ENCODE results near the gene ALKBH3.

- TF ChIP-seq, protein P1, sequence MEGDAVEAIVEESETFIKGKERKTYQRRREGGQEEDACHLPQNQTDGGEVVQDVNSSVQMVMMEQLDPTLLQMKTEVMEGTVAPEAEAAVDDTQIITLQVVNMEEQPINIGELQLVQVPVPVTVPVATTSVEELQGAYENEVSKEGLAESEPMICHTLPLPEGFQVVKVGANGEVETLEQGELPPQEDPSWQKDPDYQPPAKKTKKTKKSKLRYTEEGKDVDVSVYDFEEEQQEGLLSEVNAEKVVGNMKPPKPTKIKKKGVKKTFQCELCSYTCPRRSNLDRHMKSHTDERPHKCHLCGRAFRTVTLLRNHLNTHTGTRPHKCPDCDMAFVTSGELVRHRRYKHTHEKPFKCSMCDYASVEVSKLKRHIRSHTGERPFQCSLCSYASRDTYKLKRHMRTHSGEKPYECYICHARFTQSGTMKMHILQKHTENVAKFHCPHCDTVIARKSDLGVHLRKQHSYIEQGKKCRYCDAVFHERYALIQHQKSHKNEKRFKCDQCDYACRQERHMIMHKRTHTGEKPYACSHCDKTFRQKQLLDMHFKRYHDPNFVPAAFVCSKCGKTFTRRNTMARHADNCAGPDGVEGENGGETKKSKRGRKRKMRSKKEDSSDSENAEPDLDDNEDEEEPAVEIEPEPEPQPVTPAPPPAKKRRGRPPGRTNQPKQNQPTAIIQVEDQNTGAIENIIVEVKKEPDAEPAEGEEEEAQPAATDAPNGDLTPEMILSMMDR (conservative IDR thresholded peaks at IDR 0.05; ENCODE audit: low read depth in 2 of 2) = no peak
- TF ChIP-seq JUNB (IDR thresholded peaks at IDR 0.05; ENCODE audit: unreplicated experiment) (no peak), POLR2AphosphoS5 (IDR thresholded peaks at IDR 0.05; ENCODE audit: low read depth) (no peak), EZH2 (IDR thresholded peaks at IDR 0.05; ENCODE audit: low read depth, unreplicated experiment) (no peak), EZH2phosphoT487 (IDR thresholded peaks at IDR 0.05; ENCODE audit: unreplicated experiment) (no peak), ETS1 (IDR thresholded peaks at IDR 0.05) (no peak), ZNF114 (CRISPR knock-in tag; IDR thresholded peaks at IDR 0.05) (no peak), CREB1 (CRISPR knock-in tag; IDR thresholded peaks at IDR 0.05; ENCODE audit: low read depth) (no peak), NANOG (IDR thresholded peaks at IDR 0.05; ENCODE audit: borderline replicate concordance) (no peak)
- TF ChIP-seq, protein P2, sequence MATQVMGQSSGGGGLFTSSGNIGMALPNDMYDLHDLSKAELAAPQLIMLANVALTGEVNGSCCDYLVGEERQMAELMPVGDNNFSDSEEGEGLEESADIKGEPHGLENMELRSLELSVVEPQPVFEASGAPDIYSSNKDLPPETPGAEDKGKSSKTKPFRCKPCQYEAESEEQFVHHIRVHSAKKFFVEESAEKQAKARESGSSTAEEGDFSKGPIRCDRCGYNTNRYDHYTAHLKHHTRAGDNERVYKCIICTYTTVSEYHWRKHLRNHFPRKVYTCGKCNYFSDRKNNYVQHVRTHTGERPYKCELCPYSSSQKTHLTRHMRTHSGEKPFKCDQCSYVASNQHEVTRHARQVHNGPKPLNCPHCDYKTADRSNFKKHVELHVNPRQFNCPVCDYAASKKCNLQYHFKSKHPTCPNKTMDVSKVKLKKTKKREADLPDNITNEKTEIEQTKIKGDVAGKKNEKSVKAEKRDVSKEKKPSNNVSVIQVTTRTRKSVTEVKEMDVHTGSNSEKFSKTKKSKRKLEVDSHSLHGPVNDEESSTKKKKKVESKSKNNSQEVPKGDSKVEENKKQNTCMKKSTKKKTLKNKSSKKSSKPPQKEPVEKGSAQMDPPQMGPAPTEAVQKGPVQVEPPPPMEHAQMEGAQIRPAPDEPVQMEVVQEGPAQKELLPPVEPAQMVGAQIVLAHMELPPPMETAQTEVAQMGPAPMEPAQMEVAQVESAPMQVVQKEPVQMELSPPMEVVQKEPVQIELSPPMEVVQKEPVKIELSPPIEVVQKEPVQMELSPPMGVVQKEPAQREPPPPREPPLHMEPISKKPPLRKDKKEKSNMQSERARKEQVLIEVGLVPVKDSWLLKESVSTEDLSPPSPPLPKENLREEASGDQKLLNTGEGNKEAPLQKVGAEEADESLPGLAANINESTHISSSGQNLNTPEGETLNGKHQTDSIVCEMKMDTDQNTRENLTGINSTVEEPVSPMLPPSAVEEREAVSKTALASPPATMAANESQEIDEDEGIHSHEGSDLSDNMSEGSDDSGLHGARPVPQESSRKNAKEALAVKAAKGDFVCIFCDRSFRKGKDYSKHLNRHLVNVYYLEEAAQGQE (IDR thresholded peaks at IDR 0.05; ENCODE audit: unreplicated experiment) = no peak
Measured at GRCh38 chr11:43914466-43914865, 33.8 kb downstream of the ALKBH3 start.
